Prostate gland (tissue), 2 donors: Measurements from ENCODE around the gene ITGB5.

Experiments used
- CTCF ChIP-seq, 4 experiments: fragments of 200-600 bp in 2 of 4; fragments of 450-650 bp in 2 of 4; sonication (generic) in 2 of 4; IDR thresholded peaks; 1 replicate in 3 of 4; 2 replicates in 1 of 4; pipeline ENCODE4 v1.5.1; 2016 to 2019; ENCODE audit warnings: antibody characterized with exemption in 4 of 4, mild to moderate bottlenecking in 2 of 4, moderate library complexity in 2 of 4
- POLR2A ChIP-seq: fragments of 450-650 bp; IDR thresholded peaks from one replicate; pipeline ENCODE4 v1.6.1; 2016; ENCODE audit warnings: antibody characterized with exemption, mild to moderate bottlenecking

GRCh38 chr3:124848300-124848699 is 38.9 kb downstream of the ITGB5 start:
- TF ChIP-seq POLR2A = no peak
- TF ChIP-seq CTCF (IDR thresholded peaks at IDR 0.05) = no peak
